Subcutaneous adipose tissue (tissue), 4 donors: ENCODE measurements around the gene LMF2. TPM values are rescaled to one million over a fixed set of nuclear protein-coding genes. Genes with fewer than 3 reads are reported as not detected.

ENCODE experiments used
- total RNA-seq, 4 donors: library from RNA; depleted of rRNA; stranded (reverse); fragments of >200 nt; gene quantifications; one replicate each; pipeline ENCODE4 v1.1.0, GENCODE V29; 2016
- TF ChIP-seq, protein P1 (sequence below): fragments of 450-650 bp; IDR thresholded peaks from one replicate; pipeline ENCODE4 v1.5.1; 2016; ENCODE audit warnings: low read depth, mild to moderate bottlenecking, control low read depth, antibody characterized with exemption, moderate library complexity

The LMF2 gene
- total RNA-seq, 4 donors from 2014 or later = 24.1 to 76.3 (median 37.0) TPM

GRCh38 chr22:50463188-50463900 is 44.2 kb downstream of the LMF2 start:
- TF ChIP-seq, protein P1, sequence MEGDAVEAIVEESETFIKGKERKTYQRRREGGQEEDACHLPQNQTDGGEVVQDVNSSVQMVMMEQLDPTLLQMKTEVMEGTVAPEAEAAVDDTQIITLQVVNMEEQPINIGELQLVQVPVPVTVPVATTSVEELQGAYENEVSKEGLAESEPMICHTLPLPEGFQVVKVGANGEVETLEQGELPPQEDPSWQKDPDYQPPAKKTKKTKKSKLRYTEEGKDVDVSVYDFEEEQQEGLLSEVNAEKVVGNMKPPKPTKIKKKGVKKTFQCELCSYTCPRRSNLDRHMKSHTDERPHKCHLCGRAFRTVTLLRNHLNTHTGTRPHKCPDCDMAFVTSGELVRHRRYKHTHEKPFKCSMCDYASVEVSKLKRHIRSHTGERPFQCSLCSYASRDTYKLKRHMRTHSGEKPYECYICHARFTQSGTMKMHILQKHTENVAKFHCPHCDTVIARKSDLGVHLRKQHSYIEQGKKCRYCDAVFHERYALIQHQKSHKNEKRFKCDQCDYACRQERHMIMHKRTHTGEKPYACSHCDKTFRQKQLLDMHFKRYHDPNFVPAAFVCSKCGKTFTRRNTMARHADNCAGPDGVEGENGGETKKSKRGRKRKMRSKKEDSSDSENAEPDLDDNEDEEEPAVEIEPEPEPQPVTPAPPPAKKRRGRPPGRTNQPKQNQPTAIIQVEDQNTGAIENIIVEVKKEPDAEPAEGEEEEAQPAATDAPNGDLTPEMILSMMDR = no peak

GRCh38 chr22:50461979-50462540 is 45.4 kb downstream of the LMF2 start:
- TF ChIP-seq, protein P1 = no peak

DNA sequence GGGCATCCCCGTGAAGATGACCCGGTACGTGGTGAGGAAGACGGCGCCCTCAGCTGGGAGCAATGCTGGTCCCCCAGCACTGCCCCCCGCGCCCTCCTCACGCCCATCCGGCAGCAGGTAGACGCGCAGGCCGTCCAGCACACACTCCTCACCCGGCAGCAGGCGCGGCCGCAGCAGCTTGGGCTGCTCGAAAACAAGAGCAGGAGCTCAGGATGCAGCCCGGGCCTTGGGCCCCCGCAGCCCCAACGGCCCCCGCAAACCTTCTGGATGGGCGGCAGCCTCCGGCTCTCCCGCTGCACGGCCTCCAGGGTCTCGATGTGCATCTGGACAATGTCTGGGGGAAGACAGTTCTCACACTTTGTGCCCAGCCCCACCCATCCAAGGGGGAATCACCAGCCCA is 46.0 kb downstream of the LMF2 start:
- TF ChIP-seq, protein P1 = no peak

- TF ChIP-seq, protein P1 = no peak
These were observed 46.6 kb downstream of the LMF2 start for GRCh38 chr22:50460938-50461337.

DNA sequence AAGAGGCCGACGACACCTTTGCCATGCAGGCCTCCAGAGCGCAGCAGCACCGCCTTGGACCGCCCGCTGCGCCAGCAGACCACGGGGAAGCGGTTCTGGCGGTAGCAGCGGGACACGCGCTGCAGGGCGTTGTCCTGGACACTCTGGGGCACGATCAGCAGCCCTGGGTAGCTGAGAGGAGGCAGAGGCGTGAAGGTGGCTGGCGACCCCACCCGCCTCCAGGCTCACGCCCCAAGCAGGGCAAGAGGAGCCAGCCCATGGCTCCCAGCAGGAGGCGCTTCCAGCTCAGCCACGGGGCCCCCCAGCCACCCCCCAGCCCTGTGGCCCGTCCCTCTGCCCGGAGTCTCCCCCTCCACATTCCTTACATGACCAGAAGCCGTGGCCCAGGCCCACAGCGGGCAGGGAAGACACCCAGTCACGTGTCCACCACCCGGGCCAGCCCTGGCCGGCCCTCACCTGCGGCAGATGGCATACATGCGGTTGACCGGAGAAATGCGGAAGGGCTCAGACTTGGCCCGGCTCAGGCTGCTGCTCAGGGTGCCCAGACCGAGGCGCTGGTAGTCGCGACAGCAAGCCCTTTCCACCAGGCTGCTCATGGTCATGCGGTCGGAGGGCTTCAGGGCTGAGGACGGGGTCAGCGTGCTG is 47.9 kb downstream of the LMF2 start:
- TF ChIP-seq, protein P1 = no peak

DNA sequence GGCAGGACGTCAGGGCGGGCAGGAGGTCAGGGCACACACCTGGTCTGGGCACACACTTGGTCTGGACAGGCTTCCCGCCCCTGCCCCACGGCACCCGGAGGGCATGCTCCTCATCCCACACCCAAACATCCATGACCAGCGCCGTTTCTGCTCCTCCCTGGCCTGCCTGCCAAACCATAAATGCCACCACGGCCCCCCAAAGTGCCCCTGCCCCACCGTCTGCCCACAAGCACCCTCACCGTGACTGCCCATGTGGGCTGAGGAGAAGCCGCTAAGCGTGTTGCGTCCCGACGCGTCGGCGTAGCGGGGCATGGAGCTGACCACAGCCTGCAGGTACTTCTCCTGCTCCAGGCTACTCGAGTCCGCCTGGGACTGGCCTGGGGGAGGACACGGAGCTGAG is 48.5 kb downstream of the LMF2 start:
- TF ChIP-seq, protein P1 = no peak

DNA sequence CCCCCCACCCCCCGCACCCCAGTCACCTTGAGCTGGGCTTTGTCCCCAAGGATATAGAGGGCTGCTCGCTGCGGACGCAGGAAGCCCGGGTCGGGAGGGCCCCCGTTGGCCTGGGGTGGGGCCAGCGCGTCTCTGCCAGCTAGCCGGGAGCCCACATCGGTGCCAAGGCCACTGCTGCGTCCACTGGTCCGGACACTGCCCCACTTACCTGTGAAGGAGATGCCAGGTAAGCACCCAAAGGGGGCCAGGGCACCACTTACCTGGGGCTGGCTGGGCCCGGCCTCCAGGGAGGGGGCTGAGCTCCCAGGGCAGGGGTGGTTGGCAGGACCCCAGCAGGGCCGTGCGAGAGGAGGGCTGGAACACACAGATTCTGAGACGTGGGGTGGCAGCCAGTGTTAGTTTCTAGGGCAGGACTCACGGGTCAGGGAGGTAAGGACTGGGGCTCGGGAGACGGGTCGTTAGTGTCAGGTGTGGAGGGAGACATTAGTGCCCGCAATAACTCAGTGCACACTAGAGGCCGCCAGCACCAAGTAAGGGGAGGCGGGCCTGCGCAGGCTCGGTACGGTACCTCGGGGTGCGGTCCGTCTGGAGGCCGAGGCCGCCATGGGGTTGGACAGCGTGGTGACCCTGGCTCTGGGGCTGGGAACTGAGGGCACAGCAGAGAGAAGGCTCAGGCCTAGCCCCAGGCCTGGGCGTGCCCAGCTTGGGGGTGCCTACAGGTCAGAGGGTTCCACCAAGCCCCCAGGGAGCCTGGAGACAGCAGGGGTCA is 50.9 kb downstream of the LMF2 start:
- TF ChIP-seq, protein P1 = no peak
